ENCODE data around the gene OR6C2. TPM values are rescaled to one million over a fixed set of nuclear protein-coding genes. Genes with fewer than 3 reads are reported as not detected.
"Not testable (repeated sequence)": the region's sequence is repeated elsewhere in the genome, so short reads cannot be mapped to it uniquely, and the experiment has no call there.

The OR6C2 gene
- total RNA-seq, 1 donor = not detected

DNA sequence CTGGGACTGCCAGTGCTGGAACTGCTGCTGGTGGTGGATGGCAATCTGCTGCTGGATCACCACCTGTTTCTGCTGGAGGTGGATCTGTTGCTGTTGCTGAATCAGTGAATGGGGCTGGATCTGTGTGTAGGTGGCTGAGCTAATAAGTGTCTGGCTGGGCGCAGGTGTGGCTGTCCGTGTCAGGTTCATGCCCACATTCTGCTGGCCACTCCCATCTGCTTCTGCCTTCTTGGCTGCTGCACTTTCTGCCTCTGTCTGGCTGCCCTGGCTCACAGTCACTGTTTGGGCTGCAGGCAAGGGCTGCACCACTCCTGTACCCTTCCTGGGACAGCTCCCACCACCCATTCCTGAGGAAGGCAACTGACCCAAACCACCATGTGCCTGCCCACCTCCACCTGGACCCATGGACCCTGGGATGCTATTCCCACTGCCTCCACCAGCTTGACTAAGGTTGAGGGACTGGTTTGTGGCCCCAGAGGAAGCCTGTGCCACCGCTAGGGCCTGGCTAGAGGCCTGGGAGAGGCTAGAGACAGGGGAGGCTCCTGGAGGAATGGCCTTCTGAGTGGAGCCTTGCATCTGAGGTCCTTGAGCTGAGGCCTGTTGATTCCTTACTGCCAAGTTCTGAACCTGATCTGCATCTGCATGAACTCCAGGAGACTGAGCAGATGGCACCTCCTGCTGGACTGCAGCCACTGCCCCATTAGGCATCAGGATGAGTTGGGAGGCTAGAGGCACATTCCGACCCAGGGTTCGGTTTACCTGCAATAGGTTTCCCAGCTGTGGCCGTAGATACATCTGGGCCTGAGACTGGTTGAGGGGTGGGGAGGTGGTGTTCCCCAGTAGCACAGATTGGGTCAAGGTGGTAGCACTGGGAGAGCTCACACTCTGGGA lies 30.1 kb upstream of the OR6C2 start:
- not testable (repeated sequence) for H3K4me2 ChIP-seq (ENCODE audit: insufficient read depth, low read length); H4K20me1 ChIP-seq (ENCODE audit: insufficient read depth, low read length); H3K79me2 ChIP-seq (ENCODE audit: insufficient read depth, low read length); H3K27me3 ChIP-seq (ENCODE audit: insufficient read depth, low read length); H2AFZ ChIP-seq (ENCODE audit: low read length); H3K4me3 ChIP-seq (ENCODE audit: insufficient read depth, low read length); H3K27ac ChIP-seq (ENCODE audit: low read depth, low read length); H3K4me1 ChIP-seq (ENCODE audit: insufficient read depth, low read length); DNase-seq (ENCODE audit: insufficient read length, low spot score, missing footprints); H3K36me3 ChIP-seq (ENCODE audit: insufficient read depth, low read length); H3K9me3 ChIP-seq (ENCODE audit: low read depth, low read length)

DNA sequence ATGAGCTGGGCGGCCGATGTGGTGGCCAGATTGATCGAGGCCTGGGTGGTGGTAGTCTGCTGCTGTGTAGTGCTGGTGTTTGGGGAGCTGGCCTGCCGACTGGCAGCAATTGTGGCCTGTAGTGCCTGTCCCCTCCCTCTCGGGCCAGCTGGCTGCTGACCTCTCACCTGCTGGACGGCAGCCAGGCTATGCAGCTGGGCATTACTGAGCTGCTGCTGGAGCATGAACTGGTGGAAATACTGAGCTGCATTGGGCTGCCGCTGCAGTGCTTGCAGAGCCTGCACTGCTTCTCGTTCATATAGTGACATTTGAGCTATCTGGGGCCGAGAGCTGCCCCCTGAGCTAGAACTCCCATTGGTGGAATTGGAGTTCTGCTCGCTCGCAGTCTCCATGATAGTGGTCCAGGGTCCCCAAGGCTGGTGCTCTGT lies 29.5 kb upstream of the OR6C2 start:
- H3K27me3 ChIP-seq (ENCODE audit: insufficient read depth, low read length); H3K36me3 ChIP-seq (ENCODE audit: insufficient read depth, low read length); H3K79me2 ChIP-seq (ENCODE audit: insufficient read depth, low read length); H2AFZ ChIP-seq (ENCODE audit: low read length); DNase-seq (ENCODE audit: insufficient read length, low spot score, missing footprints); H3K9me3 ChIP-seq (ENCODE audit: low read depth, low read length); H3K27ac ChIP-seq (ENCODE audit: low read depth, low read length); H3K4me2 ChIP-seq (ENCODE audit: insufficient read depth, low read length); H4K20me1 ChIP-seq (ENCODE audit: insufficient read depth, low read length); H3K4me1 ChIP-seq (ENCODE audit: insufficient read depth, low read length); H3K4me3 ChIP-seq (ENCODE audit: insufficient read depth, low read length): not testable (repeated sequence)

DNA sequence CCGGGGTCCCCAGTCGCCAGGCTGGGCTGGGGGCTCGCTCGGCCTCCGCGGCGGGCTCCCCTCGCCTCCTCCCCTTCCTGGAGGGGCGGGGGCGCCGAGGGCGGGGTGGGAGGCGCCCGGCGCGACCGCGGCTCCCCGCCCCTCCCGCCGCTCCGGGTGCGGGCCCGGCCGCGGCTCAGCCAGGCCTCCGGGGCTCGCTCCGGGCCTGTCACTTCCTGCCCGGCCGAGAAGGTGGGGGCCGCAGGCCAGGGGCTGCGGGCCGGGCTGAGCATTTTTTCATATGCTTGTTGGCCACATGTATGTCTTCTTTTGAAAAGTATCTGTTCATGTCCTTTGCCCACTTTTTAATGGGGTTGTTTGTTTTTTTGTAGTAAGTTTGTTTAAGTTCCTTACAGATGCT lies 29.0 kb upstream of the OR6C2 start:
- H3K9me3 ChIP-seq (ENCODE audit: low read depth, low read length); H2AFZ ChIP-seq (ENCODE audit: low read length); H3K4me3 ChIP-seq (ENCODE audit: insufficient read depth, low read length); DNase-seq (ENCODE audit: insufficient read length, low spot score, missing footprints); H3K4me1 ChIP-seq (ENCODE audit: insufficient read depth, low read length); H3K36me3 ChIP-seq (ENCODE audit: insufficient read depth, low read length); H3K27ac ChIP-seq (ENCODE audit: low read depth, low read length); H3K27me3 ChIP-seq (ENCODE audit: insufficient read depth, low read length); H3K4me2 ChIP-seq (ENCODE audit: insufficient read depth, low read length); H4K20me1 ChIP-seq (ENCODE audit: insufficient read depth, low read length); H3K79me2 ChIP-seq (ENCODE audit: insufficient read depth, low read length): not testable (repeated sequence)

DNA sequence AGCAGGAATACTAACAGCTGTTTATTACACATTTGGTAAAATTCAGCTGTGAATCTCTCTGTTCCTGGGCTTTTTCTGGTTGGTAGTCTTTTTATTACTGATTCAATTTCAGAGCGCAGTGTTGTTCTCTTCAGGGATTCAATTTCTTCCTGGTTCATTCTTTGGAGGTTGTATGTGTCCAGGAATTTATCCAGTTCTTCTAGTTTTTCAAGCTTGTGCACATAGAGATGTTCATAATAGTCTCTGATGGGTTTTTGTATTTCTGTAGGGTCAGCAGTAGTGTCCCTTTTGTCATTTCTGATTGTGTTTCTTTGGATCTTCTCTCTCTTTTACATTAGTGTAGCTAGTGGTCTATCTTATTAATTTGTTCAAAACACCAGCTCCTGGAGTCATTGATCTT lies 26.9 kb upstream of the OR6C2 start:
- Histone ChIP-seq H3K4me3 (ENCODE audit: insufficient read depth, low read length) (no peak overlapping the region), H2AFZ (ENCODE audit: low read length) (no peak overlapping the region), H3K36me3 (ENCODE audit: insufficient read depth, low read length) (no peaks in the 10 kb centered on the region), H3K4me2 (ENCODE audit: insufficient read depth, low read length) (no peak overlapping the region), H3K27me3 (ENCODE audit: insufficient read depth, low read length) (no peaks in the 10 kb centered on the region), H3K27ac (ENCODE audit: low read depth, low read length) (no peak overlapping the region), H3K79me2 (ENCODE audit: insufficient read depth, low read length) (no peaks in the 10 kb centered on the region), H3K9me3 (ENCODE audit: low read depth, low read length) (no peaks in the 10 kb centered on the region), H4K20me1 (ENCODE audit: insufficient read depth, low read length) (no peaks in the 10 kb centered on the region), H3K4me1 (ENCODE audit: insufficient read depth, low read length) (no peaks in the 10 kb centered on the region)
- TF ChIP-seq, protein P1, sequence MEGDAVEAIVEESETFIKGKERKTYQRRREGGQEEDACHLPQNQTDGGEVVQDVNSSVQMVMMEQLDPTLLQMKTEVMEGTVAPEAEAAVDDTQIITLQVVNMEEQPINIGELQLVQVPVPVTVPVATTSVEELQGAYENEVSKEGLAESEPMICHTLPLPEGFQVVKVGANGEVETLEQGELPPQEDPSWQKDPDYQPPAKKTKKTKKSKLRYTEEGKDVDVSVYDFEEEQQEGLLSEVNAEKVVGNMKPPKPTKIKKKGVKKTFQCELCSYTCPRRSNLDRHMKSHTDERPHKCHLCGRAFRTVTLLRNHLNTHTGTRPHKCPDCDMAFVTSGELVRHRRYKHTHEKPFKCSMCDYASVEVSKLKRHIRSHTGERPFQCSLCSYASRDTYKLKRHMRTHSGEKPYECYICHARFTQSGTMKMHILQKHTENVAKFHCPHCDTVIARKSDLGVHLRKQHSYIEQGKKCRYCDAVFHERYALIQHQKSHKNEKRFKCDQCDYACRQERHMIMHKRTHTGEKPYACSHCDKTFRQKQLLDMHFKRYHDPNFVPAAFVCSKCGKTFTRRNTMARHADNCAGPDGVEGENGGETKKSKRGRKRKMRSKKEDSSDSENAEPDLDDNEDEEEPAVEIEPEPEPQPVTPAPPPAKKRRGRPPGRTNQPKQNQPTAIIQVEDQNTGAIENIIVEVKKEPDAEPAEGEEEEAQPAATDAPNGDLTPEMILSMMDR (IDR thresholded peaks at IDR 0.05; ENCODE audit: extremely low read depth, low read depth, low read length) = no peak
- no peak for DNase-seq (ENCODE audit: insufficient read length, low spot score, missing footprints)

DNA sequence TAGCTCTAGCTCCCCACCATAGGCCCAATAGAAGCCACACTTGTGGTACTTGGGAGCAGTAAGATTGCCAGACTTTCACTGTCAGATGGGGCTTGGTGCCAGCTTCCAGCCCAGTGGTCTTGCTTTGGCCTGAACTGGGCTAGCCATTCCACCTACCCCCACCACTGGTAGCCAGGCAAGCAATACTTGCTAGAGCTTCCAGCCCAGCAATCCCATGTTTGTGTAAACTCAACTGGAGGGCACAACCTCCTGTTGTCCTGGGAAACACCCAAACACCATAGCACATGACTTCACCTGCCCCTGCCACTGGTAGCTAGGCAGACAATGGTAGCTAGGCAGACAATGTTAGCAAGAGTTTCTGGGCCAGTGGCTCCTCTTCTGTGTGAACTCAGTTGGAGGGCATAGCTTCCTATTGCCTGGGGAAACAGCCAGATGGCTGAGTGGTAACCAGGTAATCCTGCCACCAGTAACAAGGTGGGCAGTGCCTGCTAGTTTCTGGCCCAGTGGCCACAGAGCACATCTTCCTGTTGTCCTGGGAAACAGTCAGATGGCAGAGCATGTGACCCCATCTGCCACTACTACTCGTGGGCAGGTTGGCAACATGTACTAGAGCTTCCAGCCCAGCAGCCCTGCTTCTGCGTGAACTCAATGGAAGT lies 23.4 kb upstream of the OR6C2 start:
- no peaks in the 10 kb centered on the region for H3K9me3 ChIP-seq (ENCODE audit: low read depth, low read length)
- no peak overlapping the region for H3K27ac ChIP-seq (ENCODE audit: low read depth, low read length)
- H3K4me2 ChIP-seq (ENCODE audit: insufficient read depth, low read length) = no peak overlapping the region
- DNase-seq (ENCODE audit: insufficient read length, low spot score, missing footprints) = no peak
- H3K36me3 ChIP-seq (ENCODE audit: insufficient read depth, low read length) = no peaks in the 10 kb centered on the region
- TF ChIP-seq, protein P1 (IDR thresholded peaks at IDR 0.05; ENCODE audit: extremely low read depth, low read depth, low read length) = no peak
- H2AFZ ChIP-seq (ENCODE audit: low read length) = no peak overlapping the region
- no peaks in the 10 kb centered on the region for H3K79me2 ChIP-seq (ENCODE audit: insufficient read depth, low read length)
- H3K4me3 ChIP-seq (ENCODE audit: insufficient read depth, low read length) = no peak overlapping the region
- H3K4me1 ChIP-seq (ENCODE audit: insufficient read depth, low read length) = no peaks in the 10 kb centered on the region
- H3K27me3 ChIP-seq (ENCODE audit: insufficient read depth, low read length) = no peaks in the 10 kb centered on the region
- H4K20me1 ChIP-seq (ENCODE audit: insufficient read depth, low read length) = no peaks in the 10 kb centered on the region
